Esophagus squamous epithelium (tissue), 4 donors: Measurements from ENCODE around the gene TSC22D3.
"Not testable (repeated sequence)": the region's sequence is repeated elsewhere in the genome, so short reads cannot be mapped to it uniquely, and the experiment has no call there.

Experiments
- POLR2A ChIP-seq, 4 donors: fragments of 450-650 bp; IDR thresholded peaks; one replicate each; pipeline ENCODE4 v1.6.1; 2017; ENCODE audit warnings: antibody characterized with exemption in 4 of 4, mild to moderate bottlenecking in 4 of 4, moderate library complexity in 3 of 4
- TF ChIP-seq, protein P1 (sequence below), 6 experiments: fragments of 450-650 bp in 4 of 6; fragments of 200-600 bp in 2 of 6; sonication (generic) in 2 of 6; IDR thresholded peaks; one replicate each; pipeline ENCODE4 v1.5.1; 2016 to 2019; ENCODE audit warnings: antibody characterized with exemption in 6 of 6, mild to moderate bottlenecking in 4 of 6, moderate library complexity in 4 of 6

GRCh38 chrX:107810053-107810452 lies 34.5 kb upstream of the TSC22D3 start:
- TF ChIP-seq, protein P1, sequence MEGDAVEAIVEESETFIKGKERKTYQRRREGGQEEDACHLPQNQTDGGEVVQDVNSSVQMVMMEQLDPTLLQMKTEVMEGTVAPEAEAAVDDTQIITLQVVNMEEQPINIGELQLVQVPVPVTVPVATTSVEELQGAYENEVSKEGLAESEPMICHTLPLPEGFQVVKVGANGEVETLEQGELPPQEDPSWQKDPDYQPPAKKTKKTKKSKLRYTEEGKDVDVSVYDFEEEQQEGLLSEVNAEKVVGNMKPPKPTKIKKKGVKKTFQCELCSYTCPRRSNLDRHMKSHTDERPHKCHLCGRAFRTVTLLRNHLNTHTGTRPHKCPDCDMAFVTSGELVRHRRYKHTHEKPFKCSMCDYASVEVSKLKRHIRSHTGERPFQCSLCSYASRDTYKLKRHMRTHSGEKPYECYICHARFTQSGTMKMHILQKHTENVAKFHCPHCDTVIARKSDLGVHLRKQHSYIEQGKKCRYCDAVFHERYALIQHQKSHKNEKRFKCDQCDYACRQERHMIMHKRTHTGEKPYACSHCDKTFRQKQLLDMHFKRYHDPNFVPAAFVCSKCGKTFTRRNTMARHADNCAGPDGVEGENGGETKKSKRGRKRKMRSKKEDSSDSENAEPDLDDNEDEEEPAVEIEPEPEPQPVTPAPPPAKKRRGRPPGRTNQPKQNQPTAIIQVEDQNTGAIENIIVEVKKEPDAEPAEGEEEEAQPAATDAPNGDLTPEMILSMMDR (IDR thresholded peaks at IDR 0.05): not testable (repeated sequence)
- TF ChIP-seq POLR2A (IDR thresholded peaks at IDR 0.05): not testable (repeated sequence)
